ENCODE data around the gene C17orf113.

C17orf113 gene

GRCh38 chr17:42081516-42082129 lies 31.2 kb upstream of the C17orf113 start:
- H3K9me3 Mint-ChIP-seq = no peaks in the 10 kb centered on the region
- H3K4me3 Mint-ChIP-seq = no peak overlapping the region
- no peak overlapping the region for H3K27ac Mint-ChIP-seq
- H3K36me3 Mint-ChIP-seq (ENCODE audit: low read depth) = no peaks in the 10 kb centered on the region
- H3K4me1 Mint-ChIP-seq = peaks cover 13% of the 10 kb centered on the region
- peaks cover 6% of the 10 kb centered on the region for H3K27me3 Mint-ChIP-seq (ENCODE audit: low read depth)
- TF ChIP-seq CTCF (IDR thresholded peaks at IDR 0.05; ENCODE audit: unreplicated experiment in 3 of 3) = no peak

- Mint-ChIP-seq H3K27me3 (ENCODE audit: low read depth) (peaks cover 16% of the 10 kb centered on the region), H3K4me1 (peaks cover 13% of the 10 kb centered on the region), H3K27ac (no peak overlapping the region), H3K9me3 (no peaks in the 10 kb centered on the region), H3K36me3 (ENCODE audit: low read depth) (no peaks in the 10 kb centered on the region), H3K4me3 (no peak overlapping the region)
- TF ChIP-seq CTCF (IDR thresholded peaks at IDR 0.05; ENCODE audit: unreplicated experiment in 3 of 3) = no peak
Observed at GRCh38 chr17:42079541-42079940, 29.1 kb upstream of the C17orf113 start.

GRCh38 chr17:42078396-42079043 lies 28.1 kb upstream of the C17orf113 start:
- peaks cover 26% of the 10 kb centered on the region for H3K27me3 Mint-ChIP-seq (ENCODE audit: low read depth)
- no peak for TF ChIP-seq CTCF (IDR thresholded peaks at IDR 0.05; ENCODE audit: unreplicated experiment in 3 of 3)
- H3K4me3 Mint-ChIP-seq = no peak overlapping the region
- H3K36me3 Mint-ChIP-seq (ENCODE audit: low read depth) = no peaks in the 10 kb centered on the region
- no peak overlapping the region for H3K27ac Mint-ChIP-seq
- H3K4me1 Mint-ChIP-seq = peaks cover 13% of the 10 kb centered on the region
- no peaks in the 10 kb centered on the region for H3K9me3 Mint-ChIP-seq

- H3K36me3 Mint-ChIP-seq (ENCODE audit: low read depth) = no peaks in the 10 kb centered on the region
Observed at GRCh38 chr17:42077755-42078154, 27.4 kb upstream of the C17orf113 start.

GRCh38 chr17:42076797-42077559 lies 26.6 kb upstream of the C17orf113 start:
- no peak for TF ChIP-seq CTCF (IDR thresholded peaks at IDR 0.05; ENCODE audit: unreplicated experiment in 3 of 3)
- no peak overlapping the region for H3K4me3 Mint-ChIP-seq
- H3K27me3 Mint-ChIP-seq (ENCODE audit: low read depth) = peaks cover 36% of the 10 kb centered on the region
- no peak overlapping the region for H3K27ac Mint-ChIP-seq
- no peaks in the 10 kb centered on the region for H3K36me3 Mint-ChIP-seq (ENCODE audit: low read depth)
- H3K4me1 Mint-ChIP-seq = peaks cover 13% of the 10 kb centered on the region
- no peaks in the 10 kb centered on the region for H3K9me3 Mint-ChIP-seq

More at GRCh38 chr17:42077755-42078154, 27.4 kb upstream of the C17orf113 start:
- H3K4me1 Mint-ChIP-seq = peaks cover 13% of the 10 kb centered on the region
- no peak for TF ChIP-seq CTCF (IDR thresholded peaks at IDR 0.05; ENCODE audit: unreplicated experiment in 3 of 3)
- H3K4me3 Mint-ChIP-seq = no peak overlapping the region
- no peak overlapping the region for H3K27ac Mint-ChIP-seq
- no peaks in the 10 kb centered on the region for H3K9me3 Mint-ChIP-seq
- peaks cover 34% of the 10 kb centered on the region for H3K27me3 Mint-ChIP-seq (ENCODE audit: low read depth)

All from nephron (organoid).